GM21390 (cell line): ENCODE data around the gene SERHL2.
"Not testable (repeated sequence)": the region's sequence is repeated elsewhere in the genome, so short reads cannot be mapped to it uniquely, and the experiment has no call there.

Experiments used
- ATAC-seq: cut with Tn5 transposase; IDR thresholded peaks from one replicate; pipeline ENCODE4 v1.9.1; 2021; ENCODE audit not compliant: unreplicated experiment

SERHL2 gene

DNA sequence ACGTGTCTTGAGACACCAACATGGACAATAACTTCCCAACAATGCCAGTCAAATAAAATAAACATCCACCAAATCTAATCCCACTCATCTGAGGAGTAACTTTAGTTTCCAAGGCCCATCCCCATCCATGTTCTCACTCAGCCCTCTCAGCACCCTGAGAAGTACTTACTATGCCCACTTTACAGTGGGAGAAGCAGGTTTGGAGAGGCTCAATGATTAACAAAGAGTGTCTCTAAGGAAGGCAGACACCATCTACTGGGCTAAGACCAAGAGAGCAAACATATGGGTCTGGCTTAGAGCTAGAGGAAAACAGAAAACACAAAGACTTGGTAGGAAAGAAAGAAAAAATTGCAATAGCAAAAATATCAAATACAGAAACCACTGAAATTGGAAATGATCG, 49.7 kb downstream of the SERHL2 start:
- no peak for ATAC-seq

DNA sequence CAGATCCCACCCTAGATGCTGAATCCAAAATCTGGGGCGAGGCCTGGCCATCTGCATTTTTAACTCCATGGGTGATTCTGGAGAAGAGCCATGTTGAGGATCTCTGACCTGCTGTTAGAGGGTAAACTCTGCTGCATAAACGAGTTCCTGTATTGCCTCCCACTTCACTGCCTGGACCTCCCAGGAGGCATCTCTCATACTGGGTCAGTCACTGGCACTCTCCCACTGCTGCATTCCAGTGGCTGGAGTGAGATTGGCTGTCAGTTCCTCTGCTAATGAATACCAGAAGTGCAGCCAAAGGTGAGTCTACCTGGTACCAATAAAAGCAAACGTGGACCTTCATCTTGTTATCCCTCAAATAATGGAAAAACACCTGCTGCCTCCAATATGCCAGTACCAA, 50.6 kb downstream of the SERHL2 start:
- ATAC-seq: no peak

DNA sequence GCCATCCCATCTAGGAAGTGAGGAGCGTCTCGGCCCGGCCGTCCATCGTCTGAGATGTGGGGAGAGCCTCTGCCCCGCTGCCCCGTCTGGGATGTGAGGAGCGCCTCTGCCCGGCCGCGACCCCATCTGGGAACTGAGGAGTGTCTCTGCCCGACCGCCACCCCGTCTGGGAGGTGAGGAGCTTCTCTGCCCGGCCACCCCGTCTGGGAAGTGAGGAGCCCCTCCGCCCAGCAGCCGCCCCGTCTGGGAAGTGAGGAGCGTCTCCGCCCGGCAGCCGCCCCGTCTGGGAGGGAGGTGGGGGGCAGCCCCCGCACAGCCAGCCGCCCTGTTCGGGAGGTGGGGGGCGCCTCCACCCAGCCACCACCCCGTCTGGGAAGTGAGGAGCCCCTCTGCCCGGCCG, 53.9 kb downstream of the SERHL2 start:
- ATAC-seq: not testable (repeated sequence)

DNA sequence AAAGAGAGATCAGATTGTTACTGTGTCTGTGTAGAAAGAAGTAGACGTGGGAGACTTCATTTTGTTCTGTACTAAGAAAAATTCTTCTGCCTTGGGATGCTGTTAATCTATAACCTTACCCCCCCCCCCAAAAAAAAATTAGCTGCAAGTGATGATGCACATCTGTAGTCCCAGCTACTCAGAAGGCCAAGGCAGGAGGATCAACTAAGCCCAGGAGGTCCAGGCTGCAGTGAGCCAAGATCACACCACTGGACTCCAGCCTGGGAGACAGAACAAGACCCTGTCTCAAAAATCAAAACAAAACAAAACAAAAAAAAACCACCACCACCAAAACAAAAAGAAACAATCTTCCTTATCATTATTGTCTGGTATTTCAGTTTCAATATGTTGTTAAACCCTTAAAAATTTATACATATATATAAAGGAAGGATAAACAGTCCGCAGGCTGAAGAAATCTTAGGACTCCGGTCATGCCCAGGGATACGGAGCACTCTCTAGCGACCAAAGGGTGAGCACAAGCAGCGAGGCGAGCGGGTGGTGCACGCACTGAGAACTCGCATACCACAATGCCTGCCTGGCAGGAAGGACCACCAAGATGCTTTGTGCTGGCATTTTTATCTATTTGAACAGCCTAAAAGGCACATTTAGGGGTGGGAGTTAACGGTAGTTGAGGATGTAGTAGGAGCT, 54.5 kb downstream of the SERHL2 start:
- no peak for ATAC-seq

DNA sequence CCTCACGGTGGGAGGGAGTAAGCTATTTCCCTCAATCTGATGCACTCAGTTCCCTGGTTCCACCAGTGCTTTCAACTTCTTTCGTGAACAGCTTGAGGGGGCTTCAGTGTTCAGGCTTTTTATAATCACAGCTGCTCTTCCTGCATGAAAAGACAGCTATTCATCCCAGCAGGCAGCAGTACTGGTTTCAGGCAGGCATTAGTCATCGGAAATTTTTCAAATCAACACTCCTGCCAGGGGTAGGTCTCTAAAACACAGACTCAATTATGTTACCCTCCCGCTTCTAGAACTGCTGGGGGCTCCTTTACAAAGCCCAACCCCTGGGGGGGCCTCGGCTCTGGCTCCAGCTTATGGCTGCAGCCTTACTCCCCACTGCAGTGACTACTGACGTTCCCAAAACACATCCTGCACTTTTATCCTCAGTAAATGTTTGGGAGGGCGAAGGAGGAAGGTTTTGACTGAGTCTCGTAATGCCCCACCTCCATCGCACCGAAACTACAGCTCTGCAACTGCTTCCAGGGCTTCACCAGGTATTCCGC, 55.1 kb downstream of the SERHL2 start:
- no peak for ATAC-seq

DNA sequence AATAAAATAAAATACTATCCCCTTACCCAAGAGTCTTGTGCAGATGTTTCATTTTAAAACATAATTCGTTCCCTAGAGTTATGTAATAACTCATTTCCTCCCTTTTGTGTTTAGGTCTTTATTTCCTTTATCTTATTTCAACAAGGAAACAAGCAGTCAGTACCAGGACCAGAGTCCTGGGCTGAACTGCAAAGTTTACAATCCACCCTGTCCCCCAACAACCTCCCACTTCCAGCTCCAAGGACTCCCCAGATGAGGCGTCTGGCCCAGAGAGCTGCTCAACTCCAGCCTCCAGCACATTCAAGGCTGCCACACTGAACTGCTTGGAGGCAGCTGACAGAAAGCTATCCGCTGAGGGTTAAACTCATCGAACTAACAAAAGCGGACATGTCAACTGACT, 56.4 kb downstream of the SERHL2 start:
- no peak for ATAC-seq

DNA sequence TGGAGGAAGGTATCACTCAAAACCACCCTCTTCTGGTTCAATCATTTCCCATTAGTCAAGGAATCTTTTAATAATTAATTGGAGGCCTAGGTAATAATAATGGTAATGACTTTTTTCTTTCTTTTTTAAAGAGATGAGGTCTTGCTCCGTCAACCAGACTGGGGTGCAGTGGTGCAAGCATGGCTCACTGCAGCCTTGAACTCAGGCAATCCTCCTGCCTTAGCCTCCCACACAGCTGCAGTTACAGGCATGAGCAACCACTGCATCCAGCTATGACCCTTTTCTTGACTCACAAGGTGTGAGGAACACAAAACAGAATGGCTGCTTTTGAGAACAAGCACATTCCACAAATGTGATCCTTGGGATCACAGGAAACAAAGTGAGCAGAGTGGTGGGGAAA, 57.3 kb downstream of the SERHL2 start:
- ATAC-seq: no peak

DNA sequence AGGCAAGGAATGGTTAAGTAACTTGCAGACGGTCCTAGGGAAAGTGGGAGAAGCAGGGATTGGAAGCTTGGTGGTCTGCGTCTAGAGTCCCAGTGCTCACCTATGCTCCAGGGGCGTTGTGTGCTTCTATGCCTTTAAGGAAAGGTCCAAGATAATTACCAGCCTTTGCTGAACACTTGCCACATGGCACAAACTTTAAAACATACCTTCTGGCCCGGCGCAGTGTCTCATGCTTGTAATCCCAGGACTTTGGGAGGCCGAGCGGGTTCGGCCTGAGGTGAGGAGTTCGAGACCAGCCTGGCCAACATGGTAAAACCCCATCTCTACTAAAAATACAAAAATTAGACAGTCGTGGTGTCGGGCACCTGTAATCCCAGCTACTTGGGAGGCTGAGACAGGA, 58.6 kb downstream of the SERHL2 start:
- ATAC-seq: no peak

DNA sequence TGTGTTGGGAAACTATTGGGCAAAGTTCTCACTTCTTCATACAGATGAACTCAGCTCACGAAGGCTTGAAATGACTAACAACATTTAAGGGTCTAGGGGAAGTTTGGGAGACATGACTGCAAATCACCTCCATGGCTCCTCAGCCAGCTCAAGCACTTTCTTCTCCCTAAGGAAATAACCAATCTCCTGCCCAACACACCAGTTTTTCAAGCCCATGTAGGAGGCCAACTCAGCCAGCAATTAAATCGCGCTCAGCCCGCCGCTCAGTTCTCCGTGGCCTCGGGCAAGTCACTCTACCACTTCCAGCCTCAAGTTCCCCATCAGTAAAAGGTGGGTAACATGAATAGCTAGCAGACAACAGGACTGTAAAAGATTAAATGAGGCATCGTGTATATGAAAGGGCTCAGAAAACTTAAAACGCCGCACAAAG, 60.1 kb downstream of the SERHL2 start:
- ATAC-seq: no peak

DNA sequence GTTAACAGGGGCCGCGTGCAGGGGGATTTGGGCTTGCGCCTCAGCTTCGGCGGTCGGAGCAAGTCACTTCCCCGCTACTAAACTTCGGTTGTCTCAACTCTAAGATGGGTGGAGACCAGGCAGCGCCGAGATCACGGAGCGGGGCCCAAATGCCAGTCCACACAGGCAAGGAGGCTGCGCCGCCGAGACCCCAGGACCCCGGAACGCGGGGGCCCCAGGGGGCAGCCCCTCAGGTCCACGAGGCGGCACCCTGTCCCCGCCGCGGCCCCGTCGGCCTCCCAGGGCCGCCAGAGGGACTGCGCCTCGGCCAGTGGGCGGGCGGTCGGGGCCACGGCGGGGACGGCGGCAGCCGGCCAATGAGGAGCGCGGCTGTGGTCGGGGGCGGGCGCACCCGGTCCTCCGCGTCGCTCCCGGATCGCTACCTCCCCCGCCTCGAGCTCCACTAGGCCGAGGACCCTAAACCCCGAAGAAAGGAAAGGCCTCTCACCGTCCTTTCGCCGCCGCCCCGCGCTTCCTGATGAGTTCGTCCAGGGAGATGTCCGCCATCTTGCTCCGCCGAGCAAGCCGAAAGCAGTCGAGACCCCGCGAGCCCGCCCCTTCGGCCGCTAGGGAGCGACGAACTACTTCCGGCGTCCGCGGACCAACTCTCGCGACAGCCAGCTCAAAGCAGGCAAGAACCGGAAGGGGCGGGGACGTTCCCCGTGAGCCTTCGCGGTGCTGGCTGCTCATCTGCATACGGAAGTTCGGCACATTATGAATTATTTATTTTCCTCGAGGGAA, 60.7 kb downstream of the SERHL2 start, which contains the start of gene POLDIP3:
Gene POLDIP3 (minus strand): TSS at position 572 of the 780 bp plus-strand sequence. CDS start 26 bp downstream, at position 546.
- ATAC-seq: peak; percentile 60

DNA sequence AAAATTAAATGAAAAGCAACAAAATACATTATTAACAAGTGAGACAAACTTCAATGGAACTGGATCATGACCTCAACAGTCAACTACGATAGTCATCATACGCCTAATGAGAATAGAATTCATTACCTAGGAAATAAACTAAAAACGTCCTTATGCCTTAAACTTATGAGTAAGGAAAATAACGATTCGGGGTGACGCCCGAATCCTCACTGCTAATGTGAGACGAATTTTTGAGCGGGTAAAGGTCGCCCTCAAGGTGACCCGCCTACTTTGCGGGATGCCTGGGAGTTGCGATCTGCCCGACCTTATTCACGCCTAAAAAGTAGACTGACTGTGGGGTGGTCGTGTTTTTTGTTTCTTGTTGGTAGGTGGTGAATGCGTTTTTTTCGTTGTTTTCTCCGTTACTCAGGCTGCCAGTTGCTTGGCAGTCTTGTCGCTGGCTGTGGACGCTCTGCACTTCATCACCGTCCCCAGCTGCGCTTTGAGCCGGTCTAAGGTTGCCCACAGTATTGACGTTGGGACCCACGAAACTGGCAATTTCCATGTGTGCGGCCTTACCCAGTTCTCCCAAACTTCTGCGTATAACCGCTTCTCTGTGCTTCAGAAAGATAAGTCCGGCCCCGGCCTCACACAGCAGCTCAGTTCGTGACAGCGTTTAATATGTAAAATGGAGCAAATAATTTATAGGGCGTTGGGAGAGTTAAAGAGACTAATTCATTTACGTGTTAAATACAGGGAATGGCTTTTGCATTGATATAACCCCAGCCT, 61.5 kb downstream of the SERHL2 start:
- ATAC-seq: peak; percentile 49

DNA sequence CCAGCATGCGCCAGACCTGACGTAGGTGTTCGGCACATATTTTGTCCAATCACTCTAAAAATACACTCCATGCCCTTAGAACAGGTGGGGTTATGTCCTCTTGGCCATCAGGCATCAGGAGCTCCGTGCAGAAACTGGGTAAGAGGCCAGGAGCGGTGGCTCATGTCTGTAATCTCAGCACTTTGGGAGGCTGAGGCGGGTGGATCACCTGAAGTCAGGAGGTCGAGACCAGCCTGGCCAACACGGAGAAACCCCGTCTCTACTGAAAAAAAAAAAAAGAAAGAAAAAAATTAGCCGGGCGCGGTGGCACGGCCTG, 62.1 kb downstream of the SERHL2 start:
- ATAC-seq: not testable (repeated sequence)

DNA sequence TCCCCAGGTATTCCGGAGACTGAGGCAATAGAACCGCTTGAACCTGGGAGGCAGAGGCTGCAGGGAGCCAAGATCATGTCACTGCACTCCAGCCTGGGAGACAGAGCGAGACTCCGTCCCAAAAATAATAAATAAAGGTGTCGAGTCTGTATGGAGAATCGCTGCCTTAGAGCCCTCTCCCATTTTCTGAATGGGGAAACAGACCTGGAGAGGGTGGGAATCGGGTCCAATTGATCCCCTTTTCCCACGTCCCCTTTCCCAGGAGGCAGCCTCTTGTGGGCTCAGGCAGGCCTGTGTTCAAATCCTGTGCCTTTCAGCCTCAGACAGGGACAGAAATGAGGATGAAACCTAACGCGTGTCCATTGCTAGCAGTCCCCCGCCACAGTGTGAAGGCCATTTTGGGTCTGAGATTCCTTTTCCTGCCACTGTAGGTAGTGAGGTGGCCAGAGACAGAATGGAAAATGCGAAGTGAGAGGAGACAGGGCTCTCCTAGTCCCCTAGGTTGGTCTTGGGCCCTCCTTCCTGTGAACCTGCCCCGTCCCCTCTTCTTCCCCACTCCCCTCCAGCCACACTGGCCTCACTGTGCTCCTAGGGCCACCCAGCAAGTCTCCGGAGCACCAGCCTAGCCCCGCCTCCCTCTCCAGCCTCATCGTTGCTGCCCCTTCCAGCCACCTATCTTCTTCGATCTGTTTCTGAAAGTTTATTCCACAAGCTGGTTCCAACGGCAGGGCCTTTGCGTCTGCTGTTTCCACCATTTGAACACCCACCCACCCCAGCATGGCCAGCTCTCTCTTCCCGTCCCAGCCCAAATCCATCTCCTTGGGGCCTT, 63.6 kb downstream of the SERHL2 start:
- no peak for ATAC-seq

DNA sequence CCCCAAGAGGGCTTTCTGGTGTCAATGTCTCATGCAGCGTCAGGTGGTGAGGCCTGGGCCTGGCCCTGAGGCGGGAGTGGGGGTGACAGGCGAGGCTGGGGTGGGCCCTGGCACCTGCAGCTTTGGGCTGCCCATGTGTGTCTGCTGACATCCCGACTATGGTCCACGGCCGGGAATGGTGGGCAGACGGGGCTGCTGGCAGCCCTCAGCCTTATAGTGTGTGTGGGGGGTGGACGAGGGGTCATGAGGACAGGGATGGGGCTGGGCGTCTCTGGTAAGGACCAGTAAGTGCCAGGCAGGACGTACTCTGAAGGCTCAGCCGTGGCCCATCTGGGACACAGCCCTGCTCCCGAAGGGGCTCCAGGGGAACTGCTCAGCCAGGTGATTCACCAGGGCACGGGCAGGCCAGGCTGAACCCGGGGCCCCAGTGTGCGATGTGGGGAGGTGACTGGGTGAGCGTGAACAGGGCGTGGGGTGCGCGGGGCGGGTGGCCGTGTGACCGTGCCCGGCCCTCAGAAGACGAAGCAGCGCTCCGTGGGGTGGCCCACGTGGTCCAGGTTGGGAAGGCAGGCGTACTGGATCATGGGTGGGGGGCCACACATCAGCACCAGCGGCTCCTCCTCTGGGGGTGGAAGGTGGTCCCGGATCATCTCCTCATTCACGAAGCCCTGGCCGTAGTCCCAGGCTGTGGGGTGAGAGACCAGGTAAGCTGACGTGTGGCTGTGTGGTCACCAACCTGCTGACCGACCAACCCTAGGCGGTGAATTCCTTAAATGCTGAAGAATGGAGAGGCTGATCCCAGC, 65.7 kb downstream of the SERHL2 start:
- no peak for ATAC-seq

DNA sequence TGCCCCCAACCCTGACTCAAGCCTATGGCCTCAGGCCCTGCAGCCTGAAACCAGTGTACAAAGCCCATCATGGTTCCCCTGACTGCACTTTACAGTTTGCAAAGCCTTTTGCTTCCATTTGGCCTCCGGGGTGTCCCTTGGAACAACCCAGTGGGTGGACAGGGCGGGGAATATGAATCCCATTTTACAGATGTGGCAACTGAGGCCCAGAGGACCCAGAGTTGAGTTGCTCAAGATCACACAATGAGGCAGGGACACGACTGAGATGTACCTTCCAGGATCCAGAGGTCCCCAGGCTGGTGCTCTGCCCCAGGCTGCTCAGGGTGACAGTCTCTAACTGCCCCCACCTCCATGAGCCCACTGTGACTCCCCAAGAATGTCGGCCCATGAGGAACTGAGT, 66.3 kb downstream of the SERHL2 start:
- ATAC-seq: no peak

DNA sequence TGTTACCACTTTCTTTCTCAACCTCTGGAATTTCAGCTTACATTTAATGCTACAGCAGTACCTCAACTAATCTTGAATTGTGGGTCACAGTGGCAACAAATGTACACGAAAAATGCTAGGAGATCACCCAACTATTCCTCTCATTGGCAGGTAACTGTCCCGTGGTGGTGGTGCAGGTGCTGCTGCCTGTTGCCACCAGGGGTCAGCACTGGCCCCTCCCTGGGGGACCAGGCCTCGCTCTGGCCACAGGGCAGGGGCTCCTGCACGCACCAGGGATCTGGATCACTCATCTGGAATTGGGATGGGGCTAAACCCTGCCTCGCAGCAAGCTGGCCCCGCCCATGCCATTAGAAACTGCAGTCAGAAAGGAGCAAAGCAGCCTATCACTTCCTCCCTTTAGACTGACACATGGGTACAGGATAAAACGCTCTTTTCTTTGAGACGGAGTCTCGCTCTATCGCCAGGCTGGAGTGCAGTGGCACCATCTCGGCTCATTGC, 67.8 kb downstream of the SERHL2 start:
- no peak for ATAC-seq

DNA sequence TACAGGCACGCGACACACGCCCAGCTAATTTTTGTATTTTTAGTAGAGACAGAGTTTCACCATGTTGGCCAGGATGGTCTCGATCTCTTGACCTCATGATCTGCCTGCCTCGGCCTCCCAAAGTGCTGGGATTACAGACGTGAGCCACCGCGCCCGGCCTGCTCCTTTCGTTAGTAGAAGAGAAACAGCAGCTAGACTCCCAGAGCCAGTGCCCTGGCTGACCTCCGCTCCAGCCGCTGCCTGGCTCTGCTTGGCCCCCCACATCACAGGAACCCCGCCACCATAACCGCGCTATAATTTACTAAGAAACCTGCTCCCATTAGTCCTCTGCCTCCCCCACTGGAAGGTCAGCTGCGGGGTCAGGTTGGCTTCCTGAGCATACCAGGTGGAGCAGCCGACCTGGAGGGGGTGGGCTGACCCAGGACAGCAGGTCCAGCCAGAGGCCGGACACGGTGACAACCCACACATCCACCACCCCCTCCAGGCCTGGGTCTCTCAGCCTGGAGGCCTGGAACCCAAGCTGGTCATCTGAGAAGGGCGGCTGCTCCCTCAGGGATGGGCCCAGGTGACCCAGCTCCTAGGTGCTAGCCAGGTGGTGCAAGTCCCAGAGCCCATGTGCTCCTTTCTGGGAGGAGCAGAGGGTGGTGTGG, 68.4 kb downstream of the SERHL2 start:
- no peak for ATAC-seq

DNA sequence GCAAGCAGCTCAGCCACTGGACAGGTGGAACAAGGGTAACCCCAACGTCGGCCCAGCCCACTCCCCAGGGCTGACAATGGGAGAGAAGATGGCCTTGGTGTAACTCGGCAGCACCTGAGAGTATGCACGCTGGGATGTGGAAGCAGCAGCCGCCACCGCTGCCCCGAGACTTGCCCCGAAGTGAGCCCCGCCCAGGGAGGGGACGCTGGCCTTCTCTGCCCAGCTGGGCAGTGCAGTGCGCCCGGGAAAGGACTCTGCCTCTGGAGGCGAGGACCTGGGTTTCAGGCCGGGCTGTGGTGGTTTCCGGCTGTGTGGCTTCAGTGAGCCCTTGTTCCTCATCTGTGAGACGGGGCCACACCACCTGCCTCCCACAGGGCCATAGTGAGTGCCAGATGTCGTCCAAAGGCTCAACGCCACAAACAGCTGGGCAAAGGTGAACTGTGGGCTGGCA, 69.6 kb downstream of the SERHL2 start:
- ATAC-seq: no peak
